HG03025 (cell line): ENCODE results near the gene STAMBPL1.

ENCODE experiments used
- ATAC-seq: cut with Tn5 transposase; IDR thresholded peaks from one replicate; pipeline ENCODE4 v1.9.1; 2021; ENCODE audit warnings: mild to moderate bottlenecking, moderate library complexity; ENCODE audit not compliant: unreplicated experiment, low FRiP score

The STAMBPL1 gene

DNA sequence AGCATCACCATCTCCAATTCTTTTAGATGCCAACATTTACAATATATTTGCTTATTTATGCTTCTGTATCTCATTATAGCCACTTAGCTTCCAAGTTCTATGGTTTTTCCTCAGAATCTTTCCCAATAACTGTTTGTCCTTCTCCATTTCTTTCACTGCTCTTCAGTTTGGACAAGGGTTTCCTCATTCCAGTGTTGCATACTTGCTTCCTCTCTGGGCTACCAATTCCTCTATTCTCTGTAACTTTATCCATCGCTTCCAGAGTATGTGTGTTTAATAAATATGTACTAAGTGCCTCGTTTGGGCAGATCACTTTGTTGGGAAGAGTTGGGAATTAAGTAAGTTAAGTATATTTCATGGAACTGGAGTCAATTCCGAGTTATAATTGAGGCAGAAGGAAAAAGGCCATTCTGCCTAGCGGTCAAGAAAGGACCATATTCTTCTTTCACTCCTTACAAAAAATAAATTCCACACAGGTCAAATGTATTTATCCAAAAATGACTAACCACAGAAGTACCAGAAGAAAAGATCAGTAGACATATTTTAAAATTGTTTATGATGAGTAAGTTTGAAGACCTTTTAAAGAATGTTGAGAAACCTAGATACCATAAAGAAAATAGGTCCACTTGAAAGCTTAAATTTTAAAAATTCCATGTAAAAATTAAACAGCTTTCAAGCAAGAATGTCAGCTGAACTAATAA is 10.8 kb downstream of the STAMBPL1 start:
- ATAC-seq, result no peak

DNA sequence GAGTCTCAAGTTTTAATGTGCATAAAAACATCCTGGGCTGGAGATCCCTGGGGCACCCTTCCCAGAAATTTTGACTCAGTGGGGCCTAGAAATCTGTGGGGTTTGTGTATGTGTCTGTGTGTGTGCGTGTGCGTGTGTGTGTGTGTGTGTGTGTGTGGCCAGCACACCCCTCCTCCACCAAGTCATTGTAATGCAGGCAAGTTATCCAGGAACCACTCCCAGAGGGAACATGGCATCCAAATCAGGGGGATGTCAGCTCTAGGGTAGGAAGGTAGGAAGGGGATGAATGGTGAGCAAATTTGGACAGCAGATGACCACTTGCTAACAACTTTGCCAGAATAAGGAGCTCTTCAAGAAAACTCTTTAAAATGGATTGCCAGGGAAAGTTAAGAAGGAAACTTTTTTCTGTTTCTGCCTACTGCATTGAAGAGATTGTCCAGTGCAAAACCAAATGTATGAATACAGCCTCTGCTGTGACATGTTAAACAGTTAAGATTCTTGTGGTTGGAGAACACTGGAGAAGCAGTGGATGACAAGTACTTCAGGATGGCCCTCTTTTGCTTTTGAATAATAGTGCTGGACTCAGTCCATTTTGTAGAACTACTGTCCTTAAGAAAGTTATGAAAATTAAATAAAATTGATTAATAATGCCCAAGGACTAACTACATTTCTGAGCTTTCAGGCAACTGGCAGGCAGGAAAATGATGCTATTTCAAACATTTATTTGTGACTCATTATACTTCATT is 12.3 kb downstream of the STAMBPL1 start:
- ATAC-seq, result no peak

DNA sequence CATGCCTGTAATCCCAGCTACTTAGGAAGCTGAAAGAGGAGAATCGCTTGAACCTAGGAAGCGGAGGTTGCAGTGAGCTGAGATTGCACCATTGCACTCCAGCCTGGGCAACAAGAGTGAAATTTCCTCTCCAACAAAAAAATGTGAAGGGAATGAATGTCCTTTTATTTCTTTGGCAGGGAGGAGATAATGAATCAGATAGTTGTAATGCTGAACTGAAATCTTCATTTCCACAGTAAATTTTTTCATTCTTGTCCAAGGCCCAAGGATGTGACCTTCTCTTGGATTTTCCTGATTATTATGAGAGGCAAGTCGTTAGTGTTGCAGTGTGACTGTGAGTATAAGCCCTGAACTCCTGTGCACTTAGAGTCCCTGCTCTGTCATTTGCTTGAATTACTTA is 13.6 kb downstream of the STAMBPL1 start:
- no peak for ATAC-seq

DNA sequence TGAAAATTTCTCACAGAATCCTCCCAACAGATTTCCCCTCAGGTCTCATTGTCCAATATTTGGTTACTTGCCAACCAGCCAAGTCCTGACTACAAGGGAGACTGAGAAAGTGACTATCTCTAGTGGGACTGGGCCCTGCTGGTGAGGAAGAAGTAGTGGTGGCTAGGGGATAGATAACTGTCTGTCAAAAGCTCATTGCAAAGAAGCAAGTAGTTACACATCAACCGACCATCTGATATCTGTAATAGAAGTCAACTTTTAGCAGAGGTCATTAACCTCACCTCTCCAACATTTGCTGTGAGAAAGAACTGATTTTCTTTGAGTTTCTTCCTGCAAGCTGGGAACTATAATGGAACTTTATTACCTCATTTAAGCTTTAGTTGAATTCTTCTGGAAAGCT is 15.2 kb downstream of the STAMBPL1 start:
- ATAC-seq, result no peak

DNA sequence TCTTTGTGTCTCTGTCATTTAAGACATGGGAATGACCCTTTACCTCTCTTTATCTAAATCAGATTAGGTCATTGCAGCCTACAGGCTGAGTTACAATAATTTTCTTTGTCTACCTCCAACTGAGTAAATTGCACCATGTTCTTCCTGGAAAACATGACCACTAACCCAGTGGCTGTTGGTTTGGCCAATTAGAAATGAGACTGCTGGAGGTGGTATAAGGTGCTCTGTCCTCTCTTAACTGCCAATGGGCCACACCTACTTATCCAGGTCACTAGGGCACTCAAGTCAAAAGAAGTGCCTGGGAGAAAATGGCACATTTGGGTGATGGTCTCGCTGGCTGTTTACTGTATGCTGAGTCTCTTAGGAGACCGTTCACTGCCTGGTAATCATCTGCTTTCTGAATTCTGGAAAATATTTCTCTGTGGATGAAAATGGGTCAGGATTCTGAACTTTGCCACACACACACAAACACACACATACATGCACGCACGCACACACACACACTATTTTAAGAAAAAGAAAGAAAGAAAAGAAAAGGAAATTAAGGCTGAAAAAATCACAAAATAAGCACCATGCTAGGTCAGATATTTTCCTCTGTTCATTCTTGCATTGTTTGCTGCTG is 16.4 kb downstream of the STAMBPL1 start:
- no peak for ATAC-seq

DNA sequence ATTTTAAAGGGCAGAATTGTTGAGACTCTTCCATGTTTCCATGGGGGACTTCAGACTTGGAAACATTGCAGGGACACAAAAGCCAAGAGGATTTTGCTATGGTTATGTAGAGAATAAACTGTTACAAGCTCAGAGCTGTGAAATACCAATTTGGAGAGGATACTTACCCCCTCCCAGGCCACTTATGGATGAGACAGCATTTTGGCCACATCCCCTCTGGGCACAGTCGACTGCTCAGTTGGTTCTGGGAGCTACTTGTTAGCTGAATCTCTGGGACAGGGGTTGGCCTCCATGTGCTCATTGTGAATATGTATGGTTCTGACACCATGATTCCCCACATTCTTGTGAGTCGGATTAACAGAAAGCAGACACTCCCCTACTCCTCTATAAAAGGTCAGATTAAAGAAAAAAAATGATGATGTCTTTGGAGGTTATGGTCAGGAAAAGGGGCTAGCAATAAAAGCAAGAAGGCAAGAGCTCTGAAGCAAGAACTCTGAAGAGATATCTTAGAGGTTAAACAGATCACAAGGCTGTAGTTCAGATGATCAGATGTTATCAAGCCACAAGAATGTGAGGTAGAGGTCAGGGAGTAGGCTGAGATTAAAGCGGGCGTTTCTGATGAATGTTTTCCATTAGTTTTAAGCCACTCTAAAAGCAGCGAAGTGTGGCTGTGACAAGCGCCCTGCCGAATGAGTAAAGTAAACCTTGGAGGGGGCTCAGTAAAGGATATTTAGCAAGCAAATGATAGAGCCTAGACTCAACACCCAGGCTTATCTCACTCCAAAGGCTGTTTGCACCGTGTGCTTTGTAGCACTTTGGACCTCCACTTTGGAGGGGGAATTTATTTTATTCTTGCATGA is 17.2 kb downstream of the STAMBPL1 start:
- no peak for ATAC-seq

DNA sequence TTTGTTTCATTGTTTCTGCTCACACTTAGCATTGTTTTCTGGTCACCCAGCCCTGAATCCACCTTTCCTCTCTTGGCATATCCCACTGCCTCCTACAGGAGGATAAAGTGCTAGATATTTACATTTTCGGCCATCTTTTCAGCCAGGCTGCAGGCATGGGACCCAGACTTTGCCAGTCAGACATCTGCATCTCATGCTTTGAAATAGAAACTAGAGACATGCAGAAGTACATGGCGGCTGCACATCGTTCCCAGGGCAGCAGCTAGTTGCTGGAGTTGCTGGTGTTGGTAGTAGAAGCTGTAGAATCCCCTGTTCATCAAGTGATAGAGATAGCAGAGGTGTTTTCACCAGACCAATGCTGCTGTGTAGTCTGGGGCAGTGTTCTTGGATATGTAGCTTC is 18.7 kb downstream of the STAMBPL1 start:
- ATAC-seq, result no peak

DNA sequence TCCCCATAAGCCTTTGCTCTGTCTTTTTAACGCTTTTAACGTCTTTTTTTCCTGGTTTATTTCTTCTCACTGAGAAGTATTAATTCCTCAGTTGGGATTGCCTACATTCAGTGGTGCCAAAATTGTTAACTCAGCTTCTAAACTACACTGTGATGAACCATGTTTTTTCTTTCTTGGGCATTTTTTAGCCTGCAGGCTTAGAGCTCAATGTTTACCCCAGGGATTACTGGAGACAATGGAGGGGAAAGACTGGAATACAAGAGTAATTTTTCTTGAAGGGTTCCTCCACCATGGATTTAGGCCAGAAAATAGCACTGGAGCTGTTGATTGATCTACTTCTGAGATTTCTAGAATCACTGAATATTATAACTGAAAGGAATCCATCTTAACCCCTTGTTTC is 19.8 kb downstream of the STAMBPL1 start:
- no peak for ATAC-seq

DNA sequence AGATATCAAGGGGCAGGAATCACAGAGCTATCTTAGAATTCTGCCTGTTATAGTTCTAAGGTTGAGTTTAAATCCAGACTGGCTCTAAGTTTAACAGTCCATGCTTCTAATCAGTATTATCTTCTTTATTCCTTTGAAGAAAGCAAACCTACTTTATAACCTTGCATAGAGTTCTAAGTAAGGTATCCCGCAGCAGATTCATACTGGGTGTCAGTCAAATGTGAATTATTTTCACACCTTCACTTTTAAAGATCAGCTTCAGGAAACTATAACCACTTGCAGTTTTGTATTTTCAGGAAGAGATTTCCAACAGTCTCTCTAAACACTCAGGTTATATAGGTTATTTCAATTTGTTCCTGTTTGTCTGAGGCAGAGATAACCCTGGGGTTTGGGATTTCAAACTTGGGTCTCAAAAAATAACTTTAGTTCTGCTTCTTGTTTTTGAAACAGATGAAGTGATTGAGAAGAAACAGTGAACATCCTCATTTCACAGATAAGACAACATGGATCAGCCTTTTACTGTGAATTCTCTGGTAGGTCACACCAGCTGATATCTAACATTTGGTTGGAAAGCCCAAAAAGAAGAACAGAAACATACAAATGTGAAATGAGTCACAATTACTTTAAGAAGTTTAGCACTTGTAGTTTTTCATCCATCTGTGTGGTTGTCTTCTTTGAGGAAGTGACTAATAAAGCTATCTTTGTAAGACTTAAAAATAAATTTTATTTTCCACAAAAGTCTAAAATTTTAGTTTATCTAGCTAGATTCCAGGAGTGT is 21.4 kb downstream of the STAMBPL1 start:
- peak; percentile 49 for ATAC-seq

DNA sequence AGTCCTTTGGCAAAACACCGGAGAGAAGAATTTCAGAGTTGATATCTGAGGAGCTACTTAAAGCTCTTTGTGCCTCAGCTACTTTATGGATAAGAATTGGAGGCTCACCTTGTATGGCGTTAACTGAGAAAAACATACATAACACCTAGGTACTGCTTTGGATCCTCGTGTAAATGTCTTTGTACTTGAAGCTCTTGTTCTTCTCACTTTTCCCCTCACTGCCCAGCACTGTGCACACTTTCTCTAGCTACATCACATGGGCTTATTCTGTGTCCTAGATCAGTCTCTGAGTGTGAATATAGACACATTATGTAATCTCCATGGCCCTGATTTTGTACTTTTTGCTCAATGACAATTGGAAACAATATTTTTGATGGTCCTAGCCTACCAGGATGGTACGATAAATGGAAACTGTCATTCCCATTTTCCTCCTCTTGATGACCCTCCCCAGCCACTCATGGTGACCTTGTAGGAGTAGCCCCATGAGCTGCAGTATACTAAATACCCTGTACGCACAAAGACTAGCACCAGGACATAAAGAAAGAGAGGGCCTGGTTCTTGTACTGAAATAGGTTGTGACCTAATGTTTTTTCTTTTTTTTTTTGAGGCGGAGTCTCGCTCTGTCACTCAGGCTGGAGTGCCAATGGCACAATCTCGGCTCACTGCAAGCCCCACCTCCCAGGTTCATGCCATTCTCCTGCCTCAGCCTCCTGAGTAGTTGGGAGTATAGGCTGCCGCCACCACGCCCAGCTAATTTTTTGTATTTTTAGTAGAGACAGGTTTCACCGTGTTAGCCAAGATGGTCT is 22.1 kb downstream of the STAMBPL1 start:
- peak; percentile 18 for ATAC-seq

DNA sequence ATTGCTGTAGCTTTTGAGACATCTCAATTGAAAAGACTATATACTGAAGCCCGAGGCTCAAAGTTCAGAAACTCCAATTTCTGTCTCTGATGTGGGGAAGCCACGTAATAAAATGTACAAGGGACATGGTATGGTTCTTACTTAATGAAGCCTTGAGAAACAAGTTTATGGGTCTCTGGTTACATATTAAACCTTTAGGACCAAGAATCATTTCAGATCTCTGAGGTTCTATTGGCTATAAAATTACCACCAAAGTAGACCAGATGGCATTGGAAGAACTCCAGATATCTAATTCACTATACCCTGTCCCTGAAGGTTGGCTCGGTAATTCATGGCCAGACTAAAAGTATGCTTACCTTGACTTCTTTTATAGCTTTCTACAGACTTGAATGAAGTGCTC is 23.7 kb downstream of the STAMBPL1 start:
- ATAC-seq, result no peak

DNA sequence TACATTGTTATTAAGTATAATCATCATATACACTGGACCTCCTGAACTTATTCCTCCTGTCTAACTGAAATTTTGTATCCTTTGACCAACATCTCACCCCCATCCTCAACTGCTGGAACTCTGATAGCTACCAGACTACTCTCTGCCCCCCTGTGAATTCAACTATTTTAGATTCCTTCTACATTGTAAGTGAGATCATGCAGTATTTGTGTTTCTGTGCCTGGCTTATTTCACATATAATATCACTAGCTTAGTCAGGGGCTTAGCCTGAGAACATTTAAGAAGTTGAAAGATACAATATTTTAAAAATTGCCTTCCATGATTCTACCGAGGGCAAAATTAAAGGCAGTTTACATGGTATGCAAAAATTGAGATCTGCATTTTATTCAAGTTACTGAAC is 26.9 kb downstream of the STAMBPL1 start:
- no peak for ATAC-seq

DNA sequence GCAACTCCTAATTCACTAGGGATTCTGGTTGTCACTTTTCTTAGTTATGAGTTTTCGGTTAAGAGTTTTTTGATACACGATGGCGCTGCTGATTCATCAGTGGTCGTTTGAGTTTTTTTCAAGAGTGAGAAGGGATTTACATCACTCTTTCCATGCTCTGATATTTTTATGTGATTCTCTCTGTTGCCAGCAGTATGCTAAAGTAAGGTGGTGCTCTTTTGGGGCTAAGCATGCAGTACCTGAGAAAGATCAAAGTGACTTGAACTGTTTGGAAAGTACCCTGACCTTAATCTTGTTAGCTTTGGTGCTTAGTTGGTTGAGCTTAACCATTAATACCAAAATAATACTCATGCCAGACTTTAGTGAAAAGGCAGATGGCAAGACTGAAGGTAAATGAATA is 28.1 kb downstream of the STAMBPL1 start:
- no peak for ATAC-seq

DNA sequence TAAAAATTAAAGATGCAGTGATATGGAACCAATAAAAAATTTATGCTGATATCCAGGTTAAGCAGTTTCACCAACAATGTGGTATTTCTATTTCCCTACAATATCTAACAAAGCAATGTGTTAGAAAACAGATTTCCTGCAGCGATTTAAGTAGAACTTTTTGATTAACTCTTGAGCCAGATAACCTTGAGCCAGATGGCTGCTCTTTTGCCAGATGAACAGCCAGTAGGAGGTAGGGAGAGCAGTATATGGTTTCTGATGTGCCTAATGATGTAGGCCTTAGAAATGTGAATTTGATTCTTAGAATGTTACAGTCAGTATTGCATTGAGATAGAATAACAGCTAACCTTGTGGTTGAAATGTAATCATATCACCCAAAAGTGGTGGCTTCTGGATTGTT is 31.1 kb downstream of the STAMBPL1 start:
- no peak for ATAC-seq

DNA sequence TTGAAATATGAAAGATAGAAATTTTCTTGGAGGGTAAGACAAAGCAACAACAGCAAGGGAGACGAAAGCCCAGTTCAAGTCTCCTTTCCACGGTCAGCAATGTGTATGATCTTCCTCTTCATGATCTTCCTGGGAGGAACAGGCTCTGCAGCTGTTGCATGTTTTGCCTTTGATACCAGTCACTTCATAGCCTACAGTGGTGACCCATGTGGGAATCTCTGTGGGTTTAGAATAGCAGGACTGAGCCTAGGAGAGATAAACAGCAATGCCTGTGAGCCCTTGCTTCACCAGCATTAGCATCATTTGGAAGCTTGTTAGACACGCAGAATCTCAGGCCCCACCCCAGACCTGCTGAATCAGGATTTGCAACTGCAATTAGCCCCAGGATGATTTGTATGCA is 31.8 kb downstream of the STAMBPL1 start:
- ATAC-seq, result no peak

DNA sequence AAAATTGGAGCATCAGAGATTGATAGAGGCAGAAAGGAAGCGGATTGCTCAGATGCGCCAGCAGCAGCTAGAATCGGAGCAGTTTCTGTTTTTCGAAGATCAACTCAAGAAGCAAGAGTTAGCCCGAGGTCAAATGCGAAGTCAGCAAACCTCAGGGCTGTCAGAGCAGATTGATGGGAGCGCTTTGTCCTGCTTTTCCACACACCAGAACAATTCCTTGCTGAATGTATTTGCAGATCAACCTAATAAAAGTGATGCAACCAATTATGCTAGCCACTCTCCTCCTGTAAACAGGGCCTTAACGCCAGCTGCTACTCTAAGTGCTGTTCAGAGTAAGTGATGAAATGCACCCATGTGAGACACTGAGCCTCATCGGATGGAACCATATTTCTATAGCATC is 33.1 kb downstream of the STAMBPL1 start:
- ATAC-seq, result no peak

DNA sequence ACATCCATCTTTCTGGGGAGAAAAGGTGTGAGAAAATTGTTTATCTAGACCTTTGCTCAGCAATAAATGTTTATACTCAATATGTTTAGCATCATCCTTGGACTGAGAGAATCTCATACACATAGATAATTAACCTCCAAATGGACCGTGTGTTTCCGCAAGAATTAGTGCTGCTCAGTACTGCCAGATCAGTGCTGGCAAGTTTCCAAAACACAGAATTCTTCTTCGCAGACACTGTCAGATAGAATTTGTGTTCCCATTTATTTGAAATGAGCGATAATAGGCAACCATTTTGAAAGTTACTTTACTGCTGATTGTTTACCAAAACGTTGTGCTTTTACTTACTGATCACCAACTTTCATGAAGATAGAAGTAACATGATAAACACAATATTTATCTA is 33.7 kb downstream of the STAMBPL1 start:
- no peak for ATAC-seq

DNA sequence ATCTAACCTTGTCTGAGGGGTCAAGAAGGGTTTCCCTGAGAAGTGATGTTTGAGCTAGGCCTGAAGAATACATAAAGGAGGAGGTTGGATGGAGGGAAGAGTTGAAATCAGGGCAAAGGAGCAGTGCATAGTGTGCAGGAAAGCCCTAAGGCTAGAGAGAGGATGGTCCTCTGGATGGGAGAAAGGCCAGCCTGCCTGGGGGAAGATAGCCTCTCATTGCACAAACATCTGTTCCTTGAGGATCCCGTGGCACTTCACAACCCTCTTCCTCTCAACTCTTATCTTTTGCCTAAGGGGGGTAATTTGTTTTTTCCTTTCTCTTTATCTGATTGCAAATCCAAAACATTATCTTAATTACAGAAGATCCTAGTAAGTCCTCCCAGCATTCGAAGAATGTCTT is 35.7 kb downstream of the STAMBPL1 start:
- ATAC-seq, result no peak

DNA sequence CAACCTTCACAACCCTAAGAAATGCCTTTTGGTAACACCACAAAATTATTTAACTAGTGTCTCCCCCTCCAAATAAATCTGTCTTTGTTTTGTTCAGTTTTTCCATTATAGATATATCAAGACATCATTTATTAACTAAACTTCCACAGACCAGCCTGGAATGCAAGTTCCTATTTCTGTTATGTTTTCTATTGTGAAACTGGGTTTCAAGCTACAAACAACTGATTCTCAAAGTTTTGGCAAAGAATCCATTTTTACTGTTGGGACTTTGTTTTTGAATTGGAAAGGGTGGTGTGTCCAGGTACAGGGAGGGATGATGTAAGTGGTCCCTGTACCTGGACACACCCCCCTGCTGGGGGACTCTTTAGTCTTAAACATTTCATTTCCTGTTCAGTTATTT is 36.2 kb downstream of the STAMBPL1 start:
- ATAC-seq, result no peak
